Measurements from ENCODE around the gene CD300LF.

GRCh38 chr17:74691151-74691550, 21.6 kb downstream of the CD300LF start:
- TF ChIP-seq CTCF (IDR thresholded peaks at IDR 0.05) (no peak), POLR2A (IDR thresholded peaks at IDR 0.05) (no peak)
